Upper lobe of right lung (tissue), 1 donor: Measurements from ENCODE around the gene TMEM204. TPM values are rescaled to one million over a fixed set of nuclear protein-coding genes. Genes with fewer than 3 reads are reported as not detected.

ENCODE experiments used
- ATAC-seq: fragments of 200-7000 bp; cut with Tn5 transposase; one replicate; pipeline ENCODE4 v1.9.1; 2020; ENCODE audit warnings: mild to moderate bottlenecking, moderate library complexity
- DNase-seq: peaks from one replicate; pipeline ENCODE4 v3.0.0-alpha.2; 2020
- H3K27ac ChIP-seq: fragments of 200-600 bp; one replicate; pipeline ENCODE4 v1.8.0; 2022
- H3K27me3 ChIP-seq: fragments of 200-600 bp; one replicate; pipeline ENCODE4 v1.8.0; 2022; ENCODE audit warnings: mild to moderate bottlenecking
- H3K36me3 ChIP-seq: fragments of 200-600 bp; one replicate; pipeline ENCODE4 v1.8.0; 2022
- H3K4me1 ChIP-seq: fragments of 200-600 bp; one replicate; pipeline ENCODE4 v1.8.0; 2022
- H3K4me3 ChIP-seq: fragments of 200-600 bp; one replicate; pipeline ENCODE4 v1.8.0; 2022; ENCODE audit warnings: mild to moderate bottlenecking
- H3K9me3 ChIP-seq: fragments of 200-600 bp; one replicate; pipeline ENCODE4 v1.8.0; 2022
- CTCF ChIP-seq: fragments of 200-600 bp; IDR thresholded peaks from one replicate; pipeline ENCODE4 v1.8.0; 2022; ENCODE audit warnings: antibody characterized with exemption
- intact Hi-C: fragments of 100-400 bp; cut with DNase I; formaldehyde crosslinking; loops from one replicate; pipeline ENCODE4 v1.11.0; 2022
- total RNA-seq: library from RNA; stranded (reverse); fragmentation: NEBNext Ultra II Directional; extraction: Animal tissue kit (Norgen Biotek cat#: 25700); gene quantifications from one replicate; pipeline ENCODE4 v1.2.1, GENCODE V29; 2021
- donor health status: DM: no; HTN: yes; CAD: no; lungs with severe emphysema.

Gene TMEM204
- total RNA-seq, 1 donor from 2014 or later, result 69.2 TPM

GRCh38 chr16:1532081-1532760 lies 1.2 kb upstream of the TMEM204 start:
- DNase-seq (no peak), ATAC-seq (peak; percentile 40)
- intact Hi-C loops, result no loop called here
- Histone ChIP-seq H3K36me3 (peaks cover 13% of the 10 kb centered on the region), H3K27me3 (no peaks in the 10 kb centered on the region), H3K27ac (peak overlapping the region; percentile 92), H3K4me3 (peak overlapping the region; percentile 75), H3K9me3 (no peaks in the 10 kb centered on the region), H3K4me1 (peaks cover 43% of the 10 kb centered on the region)
- TF ChIP-seq CTCF, result no peak

GRCh38 chr16:1532771-1533170 lies 695 bp upstream of the TMEM204 start:
- no peak for TF ChIP-seq CTCF
- Histone ChIP-seq H3K9me3 (no peaks in the 10 kb centered on the region), H3K27me3 (no peaks in the 10 kb centered on the region), H3K4me3 (peak overlapping the region; percentile 75), H3K27ac (peak overlapping the region; percentile 92), H3K36me3 (peaks cover 19% of the 10 kb centered on the region), H3K4me1 (peaks cover 39% of the 10 kb centered on the region)
- no peak for ATAC-seq
- intact Hi-C loops, result no loop called here
- no peak for DNase-seq

- no peak for ATAC-seq
- Histone ChIP-seq H3K36me3 (peaks cover 31% of the 10 kb centered on the region), H3K27ac (peak overlapping the region; percentile 92), H3K9me3 (no peaks in the 10 kb centered on the region), H3K4me1 (peaks cover 45% of the 10 kb centered on the region), H3K4me3 (peak overlapping the region; percentile 75), H3K27me3 (no peaks in the 10 kb centered on the region)
- no peak for TF ChIP-seq CTCF
- intact Hi-C loops, result no loop called here
- DNase-seq, result no peak
Measured at GRCh38 chr16:1534021-1535020, 855 bp downstream of the TMEM204 start.

- TF ChIP-seq CTCF, result no peak
- Histone ChIP-seq H3K36me3 (peaks cover 35% of the 10 kb centered on the region), H3K27me3 (no peaks in the 10 kb centered on the region), H3K27ac (peak overlapping the region; percentile 92), H3K4me3 (peak overlapping the region; percentile 75), H3K4me1 (peaks cover 31% of the 10 kb centered on the region), H3K9me3 (no peaks in the 10 kb centered on the region)
- intact Hi-C loops, result no loop called here
- DNase-seq (peak; percentile 63), ATAC-seq (no peak)
Measured at GRCh38 chr16:1535391-1536291, 2.2 kb downstream of the TMEM204 start.

GRCh38 chr16:1536601-1537000 lies 3.1 kb downstream of the TMEM204 start:
- Histone ChIP-seq H3K27ac (peak overlapping the region; percentile 92), H3K36me3 (peaks cover 45% of the 10 kb centered on the region), H3K4me3 (peak overlapping the region; percentile 75), H3K27me3 (no peaks in the 10 kb centered on the region), H3K4me1 (peaks cover 25% of the 10 kb centered on the region), H3K9me3 (no peaks in the 10 kb centered on the region)
- TF ChIP-seq CTCF, result no peak
- no peak for DNase-seq
- intact Hi-C loops, result no loop called here
- ATAC-seq, result no peak
